ENCODE data around the gene S100A1. TPM values are rescaled to one million over a fixed set of nuclear protein-coding genes. Genes with fewer than 3 reads are reported as not detected.

Gene S100A1
- total and polyA plus RNA-seq, 2 of the 13 experiments (the other 11 are each of a cell fraction or from before 2014, with no cell fraction given): 120 to 251 TPM

DNA sequence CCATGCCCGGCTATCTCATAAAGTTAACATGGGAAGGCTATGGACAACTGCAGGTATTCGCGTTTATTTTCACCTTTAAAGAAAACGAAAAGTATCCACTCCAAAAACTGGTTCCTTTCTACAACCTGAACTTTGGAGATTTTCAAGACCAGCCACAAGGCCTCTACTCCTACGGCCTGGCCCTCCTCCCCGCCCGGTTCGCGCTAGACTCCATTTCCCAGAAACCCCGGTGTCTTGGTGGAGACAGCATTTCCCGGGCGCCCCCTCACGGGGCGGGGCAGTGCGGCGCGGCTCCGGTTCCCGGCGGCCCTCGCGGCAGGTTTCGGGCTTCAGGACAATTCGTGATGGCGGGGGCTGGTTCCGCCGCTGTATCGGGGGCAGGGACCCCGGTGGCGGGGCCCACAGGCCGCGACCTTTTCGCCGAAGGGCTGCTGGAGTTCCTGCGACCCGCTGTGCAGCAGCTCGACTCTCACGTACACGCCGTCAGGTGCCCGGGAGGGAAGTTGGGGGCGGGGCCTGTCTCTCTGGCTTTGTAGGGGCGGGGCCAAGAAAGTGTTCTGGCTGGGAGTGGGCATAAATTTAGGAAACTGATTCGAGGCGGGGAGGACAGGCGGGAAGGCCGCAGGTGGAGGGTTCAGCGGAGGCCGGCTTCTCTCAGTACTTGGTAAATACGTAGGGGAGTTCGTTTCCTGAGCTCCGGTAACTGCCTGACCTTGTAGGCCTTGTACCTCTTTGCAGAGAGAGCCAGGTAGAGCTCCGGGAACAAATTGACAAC is 30.4 kb downstream of the S100A1 start, which contains the start of gene SNAPIN (continued):
- TF ChIP-seq, protein P1, sequence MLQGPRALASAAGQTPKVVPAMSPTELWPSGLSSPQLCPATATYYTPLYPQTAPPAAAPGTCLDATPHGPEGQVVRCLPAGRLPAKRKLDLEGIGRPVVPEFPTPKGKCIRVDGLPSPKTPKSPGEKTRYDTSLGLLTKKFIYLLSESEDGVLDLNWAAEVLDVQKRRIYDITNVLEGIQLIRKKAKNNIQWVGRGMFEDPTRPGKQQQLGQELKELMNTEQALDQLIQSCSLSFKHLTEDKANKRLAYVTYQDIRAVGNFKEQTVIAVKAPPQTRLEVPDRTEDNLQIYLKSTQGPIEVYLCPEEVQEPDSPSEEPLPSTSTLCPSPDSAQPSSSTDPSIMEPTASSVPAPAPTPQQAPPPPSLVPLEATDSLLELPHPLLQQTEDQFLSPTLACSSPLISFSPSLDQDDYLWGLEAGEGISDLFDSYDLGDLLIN (CRISPR knock-in tag; IDR thresholded peaks at IDR 0.05; ENCODE audit: borderline replicate concordance): no peak
- TF ChIP-seq ZNF326 (CRISPR knock-in tag; IDR thresholded peaks at IDR 0.05; ENCODE audit: borderline replicate concordance): no peak
- TF ChIP-seq, protein P2, sequence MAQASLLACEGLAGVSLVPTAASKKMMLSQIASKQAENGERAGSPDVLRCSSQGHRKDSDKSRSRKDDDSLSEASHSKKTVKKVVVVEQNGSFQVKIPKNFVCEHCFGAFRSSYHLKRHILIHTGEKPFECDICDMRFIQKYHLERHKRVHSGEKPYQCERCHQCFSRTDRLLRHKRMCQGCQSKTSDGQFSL (CRISPR knock-in tag; IDR thresholded peaks at IDR 0.05): 0 out of 2 replicates have a peak, but pooled peaks have one; percentile 23
- TF ChIP-seq SMAD3 (CRISPR knock-in tag; IDR thresholded peaks at IDR 0.05): peak; percentile 47; the same call in 1 of the 2 replicates
- no peak for TF ChIP-seq PBX2 (CRISPR knock-in tag; IDR thresholded peaks at IDR 0.05)
- peak; percentile 34; the same call in 1 of the 2 replicates for TF ChIP-seq NFYC (CRISPR knock-in tag; IDR thresholded peaks at IDR 0.05)
- TF ChIP-seq IRF1 (CRISPR knock-in tag; IDR thresholded peaks at IDR 0.05; ENCODE audit: low read depth): no peak
- TF ChIP-seq HOMEZ (CRISPR knock-in tag; IDR thresholded peaks at IDR 0.05; ENCODE audit: low read depth): no peak
- no peak for TF ChIP-seq TRIM22 (IDR thresholded peaks at IDR 0.05)
- no peak for TF ChIP-seq ZNF205 (CRISPR knock-in tag; IDR thresholded peaks at IDR 0.05)
- TF ChIP-seq TCF7 (IDR thresholded peaks at IDR 0.05; ENCODE audit: low read depth): no peak
- no peak for TF ChIP-seq ZNF3 (CRISPR knock-in tag; IDR thresholded peaks at IDR 0.05)
- no peak for TF ChIP-seq AKAP8 (CRISPR knock-in tag; IDR thresholded peaks at IDR 0.05)
- TF ChIP-seq ZFX (CRISPR knock-in tag; IDR thresholded peaks at IDR 0.05; ENCODE audit: low read depth): peak; percentile 98
- 0 out of 2 replicates have a peak, but pooled peaks have one; percentile 34 for TF ChIP-seq ERF (CRISPR knock-in tag; IDR thresholded peaks at IDR 0.05)
- no peak for TF ChIP-seq ZNF605 (CRISPR knock-in tag; IDR thresholded peaks at IDR 0.05)
- TF ChIP-seq, protein P3, sequence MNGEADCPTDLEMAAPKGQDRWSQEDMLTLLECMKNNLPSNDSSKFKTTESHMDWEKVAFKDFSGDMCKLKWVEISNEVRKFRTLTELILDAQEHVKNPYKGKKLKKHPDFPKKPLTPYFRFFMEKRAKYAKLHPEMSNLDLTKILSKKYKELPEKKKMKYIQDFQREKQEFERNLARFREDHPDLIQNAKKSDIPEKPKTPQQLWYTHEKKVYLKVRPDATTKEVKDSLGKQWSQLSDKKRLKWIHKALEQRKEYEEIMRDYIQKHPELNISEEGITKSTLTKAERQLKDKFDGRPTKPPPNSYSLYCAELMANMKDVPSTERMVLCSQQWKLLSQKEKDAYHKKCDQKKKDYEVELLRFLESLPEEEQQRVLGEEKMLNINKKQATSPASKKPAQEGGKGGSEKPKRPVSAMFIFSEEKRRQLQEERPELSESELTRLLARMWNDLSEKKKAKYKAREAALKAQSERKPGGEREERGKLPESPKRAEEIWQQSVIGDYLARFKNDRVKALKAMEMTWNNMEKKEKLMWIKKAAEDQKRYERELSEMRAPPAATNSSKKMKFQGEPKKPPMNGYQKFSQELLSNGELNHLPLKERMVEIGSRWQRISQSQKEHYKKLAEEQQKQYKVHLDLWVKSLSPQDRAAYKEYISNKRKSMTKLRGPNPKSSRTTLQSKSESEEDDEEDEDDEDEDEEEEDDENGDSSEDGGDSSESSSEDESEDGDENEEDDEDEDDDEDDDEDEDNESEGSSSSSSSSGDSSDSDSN (CRISPR knock-in tag; IDR thresholded peaks at IDR 0.05): peak; percentile 52
- TF ChIP-seq GFI1 (CRISPR knock-in tag; IDR thresholded peaks at IDR 0.05; ENCODE audit: borderline replicate concordance): peak; percentile 69; the same call in 1 of the 2 replicates
- TF ChIP-seq ZFAT (CRISPR knock-in tag; conservative IDR thresholded peaks at IDR 0.05): no peak
- no peak for TF ChIP-seq ZNF652 (CRISPR knock-in tag; IDR thresholded peaks at IDR 0.05; ENCODE audit: borderline replicate concordance, low read depth)
- TF ChIP-seq SMYD3 (CRISPR knock-in tag; IDR thresholded peaks at IDR 0.05): no peak
- no peak for TF ChIP-seq ZNF780A (CRISPR knock-in tag; IDR thresholded peaks at IDR 0.05)
